CD4-positive, CD25-positive, alpha-beta regulatory T cell (primary cell): ENCODE data around the gene FLYWCH2. TPM values are rescaled to one million over a fixed set of nuclear protein-coding genes. Genes with fewer than 3 reads are reported as not detected.

ENCODE experiments used
- ATAC-seq, 2 donors: fragments of 150-1000 bp; cut with Tn5 transposase; one replicate each; pipeline ENCODE4 v1.10.0; 2021; ENCODE audit warnings: low read depth in 2 of 2, moderate number of reproducible peaks in 2 of 2, moderate library complexity in 1 of 2
- DNase-seq, 3 donors: peaks; one replicate each; pipeline versions ENCODE4 v3.0.0 to v3.0.0-alpha.2; 2012 to 2022; ENCODE audit warnings: mixed read lengths in 1 of 3
- H3K27ac ChIP-seq: one replicate; pipeline ENCODE4 v1.7.0; 2013; ENCODE audit warnings: mild to moderate bottlenecking, low read length; ENCODE audit not compliant: insufficient read depth, poor library complexity, severe bottlenecking
- H3K27me3 ChIP-seq: one replicate; pipeline ENCODE4 v1.7.0; 2013; ENCODE audit warnings: low read length; ENCODE audit not compliant: control insufficient read depth, insufficient read depth
- H3K36me3 ChIP-seq: one replicate; pipeline ENCODE4 v1.7.0; 2013; ENCODE audit warnings: mild to moderate bottlenecking, low read length, moderate library complexity; ENCODE audit not compliant: control insufficient read depth, insufficient read depth
- H3K4me1 ChIP-seq: 2 replicates; pipeline ENCODE4 v1.7.0; 2013; ENCODE audit warnings: mild to moderate bottlenecking, low read length; ENCODE audit not compliant: insufficient read depth, control insufficient read depth, poor library complexity, severe bottlenecking
- H3K4me3 ChIP-seq: one replicate; pipeline ENCODE4 v1.7.0; 2013; ENCODE audit warnings: low read depth, mild to moderate bottlenecking, low read length, moderate library complexity
- H3K9me3 ChIP-seq, 2 experiments: 1 replicate in 1 of 2; 2 replicates in 1 of 2; pipeline ENCODE4 v1.7.0; 2013; ENCODE audit warnings: low read length in 2 of 2, mild to moderate bottlenecking in 1 of 2, moderate library complexity in 1 of 2; ENCODE audit not compliant: control insufficient read depth in 2 of 2
- H3K27ac Mint-ChIP-seq, 3 donors: one replicate each; pipeline ENCODE4 v1.8.0; 2020 to 2022; ENCODE audit warnings: mild to moderate bottlenecking in 3 of 3, mixed read lengths in 3 of 3, moderate library complexity in 2 of 3
- H3K27me3 Mint-ChIP-seq: one replicate; pipeline ENCODE4 v1.8.0; 2022; ENCODE audit warnings: mild to moderate bottlenecking, mixed read lengths
- H3K36me3 Mint-ChIP-seq: one replicate; pipeline ENCODE4 v1.8.0; 2020; ENCODE audit warnings: mixed read lengths
- H3K4me1 Mint-ChIP-seq, 4 donors: one replicate each; pipeline ENCODE4 v1.8.0; 2020 to 2022; ENCODE audit warnings: mixed read lengths in 4 of 4, mild to moderate bottlenecking in 1 of 4
- H3K4me3 Mint-ChIP-seq, 4 donors: one replicate each; pipeline ENCODE4 v1.8.0; 2020 to 2022; ENCODE audit warnings: mild to moderate bottlenecking in 4 of 4, mixed read lengths in 4 of 4, moderate library complexity in 3 of 4
- H3K9me3 Mint-ChIP-seq, 7 donors: one replicate each; pipeline ENCODE4 v1.8.0; 2020 to 2022; ENCODE audit warnings: mixed read lengths in 7 of 7, mild to moderate bottlenecking in 3 of 7, moderate library complexity in 2 of 7
- polyA plus RNA-seq, 4 donors: library from polyadenylated mRNA; unstranded; fragments of 300-500 nt; fragmentation: Illumina TruSeq; gene quantifications; one replicate each; pipeline ENCODE4 v1.2.3, GENCODE V29; 2021
- total RNA-seq: library from RNA; stranded (reverse); gene quantifications from one replicate; pipeline ENCODE4 v1.2.3, GENCODE V29; 2022

The FLYWCH2 gene
- total and polyA plus RNA-seq, 5 donors from 2014 or later = 12.8 to 27.1 (median 17.8) TPM

GRCh38 chr16:2856061-2856670, 26.8 kb upstream of the FLYWCH2 start:
- ATAC-seq (peak in 1 of 2 donors; percentile 29), DNase-seq (no peak)
- Mint-ChIP-seq H3K27ac (peak overlapping the region in 1 of 3 donors; percentile 62), H3K36me3 (peaks cover 6% of the 10 kb centered on the region), H3K4me3 (peak overlapping the region in 1 of 4 donors; percentile 15), H3K4me1 (peaks cover 0 to 8% (median under 1%) of the 10 kb centered on the region in 4 donors), H3K27me3 (peaks cover 30% of the 10 kb centered on the region), H3K9me3 (peaks cover 0 to 9% (median 6%) of the 10 kb centered on the region in 7 donors)
- H3K9me3 ChIP-seq = peaks cover 2 to 10% of the 10 kb centered on the region in 2 experiments
- no peak overlapping the region for H3K4me3 ChIP-seq
- no peaks in the 10 kb centered on the region for H3K27me3 ChIP-seq
- H3K4me1 ChIP-seq = peaks cover 13% of the 10 kb centered on the region
- H3K27ac ChIP-seq = no peak overlapping the region
- H3K36me3 ChIP-seq = no peaks in the 10 kb centered on the region

- Histone ChIP-seq H3K27me3 (no peaks in the 10 kb centered on the region), H3K27ac (no peak overlapping the region), H3K4me1 (peaks cover 13% of the 10 kb centered on the region), H3K9me3 (peaks cover 2 to 10% of the 10 kb centered on the region in 2 experiments), H3K4me3 (no peak overlapping the region), H3K36me3 (no peaks in the 10 kb centered on the region)
- Mint-ChIP-seq H3K9me3 (peaks cover 0 to 9% (median 6%) of the 10 kb centered on the region in 7 donors), H3K4me3 (peak overlapping the region in 1 of 4 donors; percentile 15), H3K27ac (peak overlapping the region in 1 of 3 donors; percentile 62), H3K27me3 (peaks cover 29% of the 10 kb centered on the region), H3K4me1 (peaks cover 0 to 8% (median under 1%) of the 10 kb centered on the region in 4 donors), H3K36me3 (peaks cover 6% of the 10 kb centered on the region)
- no peak for ATAC-seq
- no peak for DNase-seq
Observed at GRCh38 chr16:2856686-2857450, 26.1 kb upstream of the FLYWCH2 start.

- Mint-ChIP-seq H3K4me3 (peak within 1 kb of the TSS in 2 of 4 donors; percentile 79 to 91), H3K27ac (peak within 1 kb of the TSS in 2 of 3 donors; percentile 75 to 92), H3K36me3 (peaks cover 6% of the 10 kb centered on the region), H3K9me3 (peaks cover 0 to 9% (median 6%) of the 10 kb centered on the region in 7 donors), H3K27me3 (peaks cover 29% of the 10 kb centered on the region), H3K4me1 (peaks cover 0 to 8% (median under 1%) of the 10 kb centered on the region in 4 donors)
- H3K36me3 ChIP-seq = no peaks in the 10 kb centered on the region
- peaks cover 2 to 10% of the 10 kb centered on the region in 2 experiments for H3K9me3 ChIP-seq
- H3K27ac ChIP-seq = no peak within 1 kb of the TSS
- DNase-seq (no peak), ATAC-seq (peak in 1 of 2 donors; percentile 54)
- no peaks in the 10 kb centered on the region for H3K27me3 ChIP-seq
- peak within 1 kb of the TSS; percentile 19 for H3K4me3 ChIP-seq
- H3K4me1 ChIP-seq = peaks cover 13% of the 10 kb centered on the region
Observed at GRCh38 chr16:2857451-2858244, 25.4 kb upstream of the FLYWCH2 start, which contains the start of gene PRSS22. Gene PRSS22 (minus strand): TSS chr16:2858170. CDS start chr16:2858104, 66 bp downstream.

GRCh38 chr16:2858245-2859025, 24.6 kb upstream of the FLYWCH2 start:
- Histone ChIP-seq H3K36me3 (no peaks in the 10 kb centered on the region), H3K4me3 (no peak overlapping the region), H3K9me3 (peaks cover 2 to 10% of the 10 kb centered on the region in 2 experiments), H3K27ac (no peak overlapping the region), H3K4me1 (peaks cover 13% of the 10 kb centered on the region), H3K27me3 (no peaks in the 10 kb centered on the region)
- Mint-ChIP-seq H3K36me3 (peaks cover 6% of the 10 kb centered on the region), H3K27me3 (peaks cover 29% of the 10 kb centered on the region), H3K27ac (no peak overlapping the region), H3K4me1 (peaks cover 0 to 8% (median under 1%) of the 10 kb centered on the region in 4 donors), H3K4me3 (peak overlapping the region in 1 of 4 donors; percentile 38), H3K9me3 (peaks cover 0 to 9% (median 6%) of the 10 kb centered on the region in 7 donors)
- no peak for DNase-seq
- ATAC-seq = no peak

GRCh38 chr16:2859686-2860265, 23.2 kb upstream of the FLYWCH2 start:
- Mint-ChIP-seq H3K27ac (no peak overlapping the region), H3K4me3 (no peak overlapping the region), H3K27me3 (peaks cover 35% of the 10 kb centered on the region), H3K4me1 (peaks cover 0 to 8% (median under 1%) of the 10 kb centered on the region in 4 donors), H3K36me3 (no peaks in the 10 kb centered on the region), H3K9me3 (peaks cover 0 to 2% (median 0%) of the 10 kb centered on the region in 7 donors)
- no peak for DNase-seq
- no peak overlapping the region for H3K4me3 ChIP-seq
- peaks cover 13% of the 10 kb centered on the region for H3K4me1 ChIP-seq
- peaks cover 0 to under 1% of the 10 kb centered on the region in 2 experiments for H3K9me3 ChIP-seq
- H3K36me3 ChIP-seq = no peaks in the 10 kb centered on the region
- no peak for ATAC-seq
- H3K27ac ChIP-seq = no peak overlapping the region
- H3K27me3 ChIP-seq = no peaks in the 10 kb centered on the region

GRCh38 chr16:2860826-2861567, 22.0 kb upstream of the FLYWCH2 start:
- Histone ChIP-seq H3K4me1 (peaks cover 13% of the 10 kb centered on the region), H3K27me3 (no peaks in the 10 kb centered on the region), H3K27ac (no peak overlapping the region), H3K36me3 (no peaks in the 10 kb centered on the region), H3K4me3 (no peak overlapping the region), H3K9me3 (no peaks in the 10 kb centered on the region)
- H3K36me3 Mint-ChIP-seq = no peaks in the 10 kb centered on the region
- H3K27me3 Mint-ChIP-seq = peaks cover 35% of the 10 kb centered on the region
- no peak overlapping the region for H3K27ac Mint-ChIP-seq
- H3K9me3 Mint-ChIP-seq = peaks cover 0 to 2% (median 0%) of the 10 kb centered on the region in 7 donors
- ATAC-seq (no peak), DNase-seq (no peak)
- peaks cover 0 to 8% (median under 1%) of the 10 kb centered on the region in 4 donors for H3K4me1 Mint-ChIP-seq
- H3K4me3 Mint-ChIP-seq = no peak overlapping the region
